ENCODE measurements around the gene PICALM.

The PICALM gene

GRCh38 chr11:86067851-86068137 is 1.1 kb downstream of the PICALM start:
- peak overlapping the region; percentile 76 for H3K4me3 ChIP-seq (ENCODE audit: low read depth, low read length)
- no peak for TF ChIP-seq CTCF (IDR thresholded peaks at IDR 0.05; ENCODE audit: low read depth, low read length, missing control alignments)
- DNase-seq (ENCODE audit: low read depth), result no peak

- H3K4me3 ChIP-seq (ENCODE audit: low read depth, low read length), result peak overlapping the region; percentile 76
- TF ChIP-seq CTCF (IDR thresholded peaks at IDR 0.05; ENCODE audit: low read depth, low read length, missing control alignments), result no peak
- no peak for DNase-seq (ENCODE audit: low read depth)
These were observed 1.7 kb downstream of the PICALM start for GRCh38 chr11:86067009-86067850.

- H3K4me3 ChIP-seq (ENCODE audit: low read depth, low read length), result peak overlapping the region; percentile 76
- no peak for TF ChIP-seq CTCF (IDR thresholded peaks at IDR 0.05; ENCODE audit: low read depth, low read length, missing control alignments)
- DNase-seq (ENCODE audit: low read depth), result no peak
These were observed 2.3 kb downstream of the PICALM start for GRCh38 chr11:86066657-86067008.

GRCh38 chr11:86066033-86066432 is 2.9 kb downstream of the PICALM start:
- TF ChIP-seq CTCF (IDR thresholded peaks at IDR 0.05; ENCODE audit: low read depth, low read length, missing control alignments), result no peak
- peak overlapping the region; percentile 76 for H3K4me3 ChIP-seq (ENCODE audit: low read depth, low read length)
- no peak for DNase-seq (ENCODE audit: low read depth)

GRCh38 chr11:86064220-86064803 is 4.6 kb downstream of the PICALM start:
- no peak for TF ChIP-seq CTCF (IDR thresholded peaks at IDR 0.05; ENCODE audit: low read depth, low read length, missing control alignments)
- H3K4me3 ChIP-seq (ENCODE audit: low read depth, low read length), result peak overlapping the region; percentile 76; the same call in 1 of the 2 replicates
- no peak for DNase-seq (ENCODE audit: low read depth)

GRCh38 chr11:86063536-86063935 is 5.3 kb downstream of the PICALM start:
- DNase-seq (ENCODE audit: low read depth), result no peak
- no peak overlapping the region; the same call in 1 of the 2 replicates for H3K4me3 ChIP-seq (ENCODE audit: low read depth, low read length)
- no peak for TF ChIP-seq CTCF (IDR thresholded peaks at IDR 0.05; ENCODE audit: low read depth, low read length, missing control alignments)

GRCh38 chr11:86062719-86063118 is 6.2 kb downstream of the PICALM start:
- H3K4me3 ChIP-seq (ENCODE audit: low read depth, low read length), result peak overlapping the region; percentile 31; the same call in 1 of the 2 replicates
- no peak for TF ChIP-seq CTCF (IDR thresholded peaks at IDR 0.05; ENCODE audit: low read depth, low read length, missing control alignments)
- DNase-seq (ENCODE audit: low read depth), result no peak

All from GM12864 (cell line).